AG10803 (cell line): ENCODE results near the gene YARS1.

Experiments used
- DNase-seq: peaks from one replicate; pipeline ENCODE4 v3.0.0; 2010; ENCODE audit warnings: low read depth
- H3K4me3 ChIP-seq: 2 replicates; pipeline ENCODE4 v1.5.1; 2011; ENCODE audit warnings: mild to moderate bottlenecking, low read length, control low read depth
- CTCF ChIP-seq: conservative IDR thresholded peaks from 2 replicates; pipeline ENCODE4 v1.5.1; 2011; ENCODE audit warnings: mild to moderate bottlenecking, low read length, control low read depth, inconsistent platforms

YARS1 gene

DNA sequence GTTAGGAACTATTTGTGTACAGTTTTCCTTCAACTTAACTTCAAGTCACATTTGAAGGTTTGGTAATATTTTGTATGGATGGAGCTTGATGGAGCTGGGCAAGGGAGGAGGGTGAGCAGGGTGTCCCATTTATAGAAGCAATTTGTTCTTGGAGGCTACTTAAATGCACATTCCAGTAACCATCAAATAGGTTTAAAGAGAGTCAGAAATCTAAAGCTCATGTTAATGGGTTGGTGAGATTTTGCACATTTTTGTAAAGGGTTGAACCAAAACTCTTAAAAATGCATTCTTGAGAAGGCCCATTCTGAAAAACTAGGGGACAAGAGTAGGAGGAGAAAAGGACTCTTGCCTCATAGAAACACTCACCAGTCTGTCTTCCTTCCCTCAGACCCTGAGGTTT, 43.4 kb upstream of the YARS1 start:
- TF ChIP-seq CTCF, result no peak
- DNase-seq, result no peak
- H3K4me3 ChIP-seq, result no peak overlapping the region

DNA sequence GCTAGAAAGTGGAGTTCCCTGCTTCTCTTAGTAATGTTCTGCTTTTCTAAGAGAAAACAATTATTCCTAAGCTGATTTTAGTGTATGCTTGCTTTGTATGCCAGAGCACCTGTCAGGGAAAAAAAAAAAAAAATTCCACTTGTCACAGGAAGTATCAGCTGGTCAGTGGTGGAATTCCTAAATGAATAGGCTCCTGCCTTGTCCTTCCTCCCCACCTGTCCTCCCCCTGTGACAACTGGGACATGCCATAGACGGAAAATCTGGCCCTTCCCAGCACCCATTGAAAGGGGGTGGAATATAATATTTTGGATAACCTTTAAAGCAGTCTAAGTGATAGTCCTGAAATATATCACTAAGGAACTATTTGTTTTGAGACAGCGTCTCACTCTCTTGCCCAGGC, 42.8 kb upstream of the YARS1 start:
- no peak for DNase-seq
- no peak for TF ChIP-seq CTCF
- H3K4me3 ChIP-seq, result no peak overlapping the region

DNA sequence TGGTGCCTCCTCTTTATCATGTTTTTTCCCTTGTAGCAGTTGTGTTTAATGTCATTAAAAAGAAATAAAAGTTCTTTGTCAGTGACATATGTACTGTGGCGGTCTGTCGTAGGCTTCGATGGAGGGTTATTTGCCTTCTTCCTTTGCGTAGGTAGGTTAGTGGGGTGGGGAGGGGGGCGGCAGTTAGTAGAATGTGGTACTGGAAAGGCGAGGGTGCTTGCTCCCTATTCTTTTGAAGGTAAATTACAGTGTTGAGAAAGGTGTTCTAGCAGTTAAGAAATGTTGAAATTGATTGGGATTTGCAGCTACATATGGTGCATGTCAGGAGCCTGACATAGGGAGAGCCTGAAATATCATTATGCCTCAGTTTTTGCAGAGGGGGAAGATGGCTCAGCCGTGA, 41.6 kb upstream of the YARS1 start:
- no peak for DNase-seq
- no peak overlapping the region for H3K4me3 ChIP-seq
- no peak for TF ChIP-seq CTCF

DNA sequence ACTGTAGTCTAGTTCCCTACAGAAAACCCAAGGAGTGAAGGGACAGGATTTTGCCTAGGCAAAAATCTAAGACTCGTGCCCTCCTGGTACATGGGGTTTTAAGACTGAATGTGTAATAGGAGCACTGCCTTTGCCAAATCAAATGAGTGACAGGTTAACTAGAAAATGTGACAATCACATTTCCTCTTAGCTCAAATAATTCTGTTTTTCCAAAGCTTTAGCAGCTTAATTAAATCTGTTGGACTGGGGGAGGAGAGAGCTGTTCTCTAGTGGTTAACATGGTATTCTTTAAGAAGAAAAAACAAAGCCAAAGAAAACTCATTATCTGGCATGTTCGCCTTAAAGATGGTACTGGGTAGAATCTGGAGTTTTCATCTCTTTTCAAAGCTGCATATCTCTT, 41.0 kb upstream of the YARS1 start:
- no peak overlapping the region for H3K4me3 ChIP-seq
- DNase-seq, result no peak
- TF ChIP-seq CTCF, result no peak

DNA sequence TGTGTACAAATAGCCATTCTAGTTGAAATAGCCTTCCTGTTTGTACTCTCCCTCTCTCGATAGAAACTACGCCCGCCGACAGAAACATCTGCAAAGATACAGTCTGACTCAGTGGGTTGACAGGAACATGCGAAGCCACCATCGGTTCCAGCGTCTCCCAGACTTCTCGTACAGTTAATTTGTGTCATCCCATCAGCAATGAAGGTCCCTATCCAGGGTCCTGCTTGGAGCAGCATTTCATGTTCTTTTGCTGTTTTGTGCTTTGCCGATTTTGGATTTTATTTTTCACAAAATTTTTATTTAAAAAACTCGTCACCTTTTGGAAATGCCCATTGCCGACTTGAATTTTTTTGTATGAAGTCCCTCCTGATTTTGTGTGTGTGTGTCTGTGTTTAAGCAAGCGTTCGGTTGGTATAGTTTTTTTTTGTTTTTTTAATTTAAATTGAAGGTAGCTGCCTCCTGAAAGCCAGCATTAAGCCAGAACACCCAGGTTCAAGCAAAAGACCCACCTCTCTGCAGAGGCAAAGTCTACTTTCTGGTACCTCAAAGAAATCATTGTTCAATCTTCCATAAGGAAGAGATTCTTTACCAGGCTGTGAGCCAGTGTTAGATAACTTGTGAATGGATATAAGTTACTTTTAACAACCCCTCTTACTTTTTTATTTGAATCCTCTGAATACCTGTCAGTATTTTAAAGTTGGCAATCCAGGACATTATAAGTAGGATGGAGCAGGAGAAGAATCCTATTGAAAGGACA, 38.9 kb upstream of the YARS1 start:
- H3K4me3 ChIP-seq, result no peak overlapping the region
- no peak for DNase-seq
- TF ChIP-seq CTCF, result no peak

DNA sequence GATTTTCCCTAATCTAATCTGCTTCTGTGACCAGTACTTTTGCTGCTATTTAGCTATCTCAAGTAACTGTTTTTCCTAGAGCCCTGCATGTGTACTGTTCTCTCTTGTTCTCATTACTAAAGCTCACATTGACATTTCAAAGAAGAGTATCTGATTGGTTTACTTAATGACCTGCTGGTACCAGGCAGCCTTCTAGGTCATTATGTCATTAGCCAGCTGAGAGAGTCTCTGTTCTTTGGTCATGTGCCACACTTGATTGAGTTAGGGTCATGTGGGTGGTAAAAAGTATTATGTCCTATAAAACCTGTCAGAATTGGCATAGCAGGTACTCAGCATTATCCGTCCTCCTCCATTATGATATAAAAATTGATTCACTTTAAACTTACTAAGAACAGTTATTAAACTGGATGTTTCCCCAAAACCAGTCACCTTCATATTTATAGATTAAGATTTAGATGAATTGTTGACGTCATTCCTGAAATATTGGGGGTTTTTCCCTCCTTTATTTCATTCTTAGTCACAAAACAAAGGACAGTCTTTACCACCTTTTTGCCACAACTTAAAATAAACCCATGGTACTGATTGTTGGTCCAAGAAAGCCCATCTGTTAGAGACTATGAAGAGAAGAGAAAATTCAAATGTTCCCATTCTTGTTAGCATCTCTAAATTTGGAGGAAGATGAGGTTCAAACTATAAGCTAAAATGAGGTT, 31.4 kb upstream of the YARS1 start:
- no peak overlapping the region for H3K4me3 ChIP-seq

More for the DNA sequence above, 31.4 kb upstream of the YARS1 start:
- DNase-seq, result no peak
- TF ChIP-seq CTCF, result no peak
